MM.1S (cell line): ENCODE results near the gene ADCY9.

ENCODE experiments used
- CTCF ChIP-seq: fragments of 300-600 bp; sonication (generic); IDR thresholded peaks from 2 replicates; pipeline ENCODE4 v1.5.1; 2016; ENCODE audit warnings: antibody characterized with exemption, low read length, mixed read lengths
- EZH2 ChIP-seq: fragments of 300-600 bp; sonication (generic); optimal IDR thresholded peaks from 2 replicates; pipeline ENCODE3; 2017; ENCODE audit warnings: low read depth, mild to moderate bottlenecking, antibody characterized with exemption, low read length, mixed read lengths
- EZH2phosphoT487 ChIP-seq: fragments of 300-600 bp; sonication (generic); IDR thresholded peaks from 2 replicates; pipeline ENCODE4 v1.6.1; 2018; ENCODE audit warnings: antibody characterized with exemption, low read length

DNA sequence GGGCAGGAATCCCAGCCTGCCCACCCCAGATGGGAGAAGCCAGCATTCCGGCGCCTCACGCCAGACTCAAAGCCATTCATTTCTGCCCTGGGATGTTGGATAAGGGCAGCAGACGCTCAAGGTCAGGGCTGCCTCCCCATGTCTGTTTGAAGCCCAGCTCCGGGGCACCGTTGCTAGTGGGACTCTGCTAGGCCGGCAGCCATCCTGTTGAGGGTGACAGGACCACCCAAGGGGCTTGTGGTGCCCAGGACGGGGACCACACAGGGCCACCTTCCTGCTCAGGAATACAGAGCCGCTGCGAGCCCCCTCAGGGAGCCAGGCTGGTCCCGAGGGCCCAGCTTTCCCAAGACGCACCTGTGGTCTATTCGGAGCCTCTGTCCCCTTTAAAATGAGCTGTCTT, 134.0 kb downstream of the ADCY9 start:
- no peak for TF ChIP-seq CTCF
- no peak for TF ChIP-seq EZH2phosphoT487
- TF ChIP-seq EZH2: no peak
